ENCODE results near the gene RPS6KA2. TPM values are rescaled to one million over a fixed set of nuclear protein-coding genes. Genes with fewer than 3 reads are reported as not detected.

RPS6KA2 gene
- polyA plus RNA-seq, 1 donor (not counting 4 experiments of a cell fraction or from before 2014, with no cell fraction given) = 8.2 TPM

DNA sequence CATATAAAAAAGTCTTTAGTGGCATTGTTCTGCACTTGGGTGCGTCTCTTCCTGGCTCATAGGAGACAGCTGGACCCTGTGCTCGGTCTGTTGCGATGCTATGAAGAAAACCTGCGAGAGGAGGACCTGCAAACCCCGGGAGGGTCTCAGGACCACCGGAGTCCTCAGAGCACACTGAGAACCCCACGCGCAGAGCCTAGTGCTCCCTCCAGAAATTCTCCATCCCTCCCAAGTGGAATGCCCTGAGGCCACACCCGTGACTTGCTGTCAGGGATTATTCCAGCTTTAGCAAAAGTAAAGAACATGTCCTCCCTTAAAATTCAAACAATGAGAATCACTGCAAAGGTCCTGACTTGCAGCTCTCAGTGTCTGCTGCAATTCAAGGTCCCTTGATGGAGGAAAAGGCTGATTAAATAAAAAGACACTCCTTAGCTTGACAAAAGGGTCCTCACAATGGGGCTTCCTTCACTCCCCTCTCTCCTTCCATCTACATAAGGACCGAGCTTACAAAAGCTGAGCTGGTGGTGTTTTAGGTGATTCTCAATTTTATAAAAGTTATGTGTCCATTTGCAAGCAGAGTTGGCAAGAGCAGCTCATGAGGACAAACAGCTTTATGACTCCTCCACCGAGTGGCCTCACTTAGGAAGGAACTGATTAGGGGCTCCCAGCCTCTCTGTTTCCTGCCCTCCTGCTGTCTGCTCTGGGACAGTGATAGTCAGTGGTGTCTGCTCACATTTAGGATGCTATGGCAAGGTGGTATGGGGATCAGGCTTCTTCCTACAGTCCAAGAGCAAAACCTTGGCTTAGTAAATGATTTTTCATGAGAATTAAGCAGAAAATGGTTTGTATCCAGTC, 137.5 kb downstream of the RPS6KA2 start:
- H3K79me2 ChIP-seq (ENCODE audit: control insufficient read depth, insufficient read depth, low read length) = no peaks in the 10 kb centered on the region
- H3K27me3 ChIP-seq (ENCODE audit: control insufficient read depth, extremely low read depth, insufficient read depth, low read length) = no peaks in the 10 kb centered on the region
- dilution Hi-C loops (cut with MboI; ENCODE audit: extremely low pct_ligation_motif_present, low sequenced_read_pairs) = no loop called here
- no peaks in the 10 kb centered on the region for H3K9me1 ChIP-seq (ENCODE audit: control insufficient read depth, extremely low read depth, insufficient read depth, low read length)
- no peak overlapping the region for H2AFZ ChIP-seq (ENCODE audit: control insufficient read depth, low read length)
- no peaks in the 10 kb centered on the region for H3K4me1 ChIP-seq (ENCODE audit: control insufficient read depth, extremely low read depth, insufficient read depth, low read length)
- no peaks in the 10 kb centered on the region for H3K9me3 ChIP-seq (ENCODE audit: control insufficient read depth, low read depth, low read length)
- no peaks in the 10 kb centered on the region for H4K20me1 ChIP-seq (ENCODE audit: control insufficient read depth, extremely low read depth, insufficient read depth, low read length)
- no peak overlapping the region for H3K27ac ChIP-seq (ENCODE audit: control insufficient read depth, insufficient read depth, low read length)
- H3K36me3 ChIP-seq (ENCODE audit: control insufficient read depth in 2 of 2, extremely low read depth in 1 of 2, insufficient read depth in 2 of 2, low read length in 2 of 2) = no peaks in the 10 kb centered on the region
- no peak for FAIRE-seq
- DNase-seq (ENCODE audit: low read depth, low spot score) = no peak
- no peak for TF ChIP-seq CTCF (optimal IDR thresholded peaks at IDR 0.05 in 1 of 3, IDR thresholded peaks at IDR 0.05 in 1 of 3, conservative IDR thresholded peaks at IDR 0.05 in 1 of 3; ENCODE audit: extremely low read depth in 1 of 3, insufficient read depth in 2 of 3, low read length in 3 of 3)
- no peak for TF ChIP-seq EZH2 (IDR thresholded peaks at IDR 0.05; ENCODE audit: low read length)
- no peak overlapping the region for H3K4me2 ChIP-seq (ENCODE audit: control insufficient read depth, extremely low read depth, insufficient read depth, low read depth, low read length)
- no peak overlapping the region for H3K4me3 ChIP-seq (ENCODE audit: control insufficient read depth in 2 of 3, extremely low read depth in 1 of 3, insufficient read depth in 2 of 3, low read depth in 1 of 3, low read length in 3 of 3)
- H3K9ac ChIP-seq (ENCODE audit: control insufficient read depth, extremely low read depth, insufficient read depth, low read length) = no peak overlapping the region

DNA sequence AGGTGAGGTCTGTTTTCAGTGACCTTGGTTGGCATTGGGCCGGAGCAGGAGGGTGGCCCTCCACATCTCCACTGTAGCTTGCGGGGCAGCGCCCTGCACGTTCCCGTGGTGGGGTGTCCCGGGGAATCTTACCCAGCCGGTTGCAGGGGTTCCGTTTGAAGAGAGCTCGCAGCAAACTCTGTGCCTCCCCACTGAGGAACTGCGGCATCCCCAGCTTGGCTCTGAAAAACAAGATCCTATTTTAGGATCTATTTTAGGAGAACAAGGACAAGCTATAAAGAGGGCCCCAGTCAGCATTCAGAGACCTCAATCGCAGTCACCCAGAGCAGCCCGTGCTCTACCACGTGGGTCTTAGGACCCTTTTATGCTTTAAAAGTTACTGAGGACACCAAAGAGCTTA, 138.3 kb downstream of the RPS6KA2 start:
- H3K9me1 ChIP-seq (ENCODE audit: control insufficient read depth, extremely low read depth, insufficient read depth, low read length) = no peaks in the 10 kb centered on the region
- no peaks in the 10 kb centered on the region for H3K36me3 ChIP-seq (ENCODE audit: control insufficient read depth in 2 of 2, extremely low read depth in 1 of 2, insufficient read depth in 2 of 2, low read length in 2 of 2)
- H3K4me2 ChIP-seq (ENCODE audit: control insufficient read depth, extremely low read depth, insufficient read depth, low read depth, low read length) = no peak overlapping the region
- H3K27ac ChIP-seq (ENCODE audit: control insufficient read depth, insufficient read depth, low read length) = no peak overlapping the region
- no peak overlapping the region for H3K4me3 ChIP-seq (ENCODE audit: control insufficient read depth in 2 of 3, extremely low read depth in 1 of 3, insufficient read depth in 2 of 3, low read depth in 1 of 3, low read length in 3 of 3)
- FAIRE-seq = no peak
- TF ChIP-seq CTCF (optimal IDR thresholded peaks at IDR 0.05 in 1 of 3, IDR thresholded peaks at IDR 0.05 in 1 of 3, conservative IDR thresholded peaks at IDR 0.05 in 1 of 3; ENCODE audit: extremely low read depth in 1 of 3, insufficient read depth in 2 of 3, low read length in 3 of 3) (no peak), EZH2 (IDR thresholded peaks at IDR 0.05; ENCODE audit: low read length) (no peak)
- H3K79me2 ChIP-seq (ENCODE audit: control insufficient read depth, insufficient read depth, low read length) = no peaks in the 10 kb centered on the region
- no peaks in the 10 kb centered on the region for H3K9me3 ChIP-seq (ENCODE audit: control insufficient read depth, low read depth, low read length)
- DNase-seq (ENCODE audit: low read depth, low spot score) = no peak
- H4K20me1 ChIP-seq (ENCODE audit: control insufficient read depth, extremely low read depth, insufficient read depth, low read length) = no peaks in the 10 kb centered on the region
- no peaks in the 10 kb centered on the region for H3K27me3 ChIP-seq (ENCODE audit: control insufficient read depth, extremely low read depth, insufficient read depth, low read length)
- no peaks in the 10 kb centered on the region for H3K4me1 ChIP-seq (ENCODE audit: control insufficient read depth, extremely low read depth, insufficient read depth, low read length)
- dilution Hi-C loops (cut with MboI; ENCODE audit: extremely low pct_ligation_motif_present, low sequenced_read_pairs) = no loop called here
- H2AFZ ChIP-seq (ENCODE audit: control insufficient read depth, low read length) = no peak overlapping the region
- H3K9ac ChIP-seq (ENCODE audit: control insufficient read depth, extremely low read depth, insufficient read depth, low read length) = no peak overlapping the region
